ENCODE data around the gene SNX15.

GRCh38 chr11:65059523-65059922 lies 32.3 kb downstream of the SNX15 start:
- TF ChIP-seq CTCF (IDR thresholded peaks at IDR 0.05) (no peak), POLR2A (IDR thresholded peaks at IDR 0.05) (no peak)

Measured in adrenal gland (tissue), 5 donors.